Eye (tissue), 1 donor: Measurements from ENCODE around the gene MAMDC4.
"Not testable (repeated sequence)": the region's sequence is repeated elsewhere in the genome, so short reads cannot be mapped to it uniquely, and the experiment has no call there.

Source experiments
- DNase-seq: peaks from one replicate; pipeline ENCODE4 v3.0.0-alpha.2; 2015

The MAMDC4 gene

DNA sequence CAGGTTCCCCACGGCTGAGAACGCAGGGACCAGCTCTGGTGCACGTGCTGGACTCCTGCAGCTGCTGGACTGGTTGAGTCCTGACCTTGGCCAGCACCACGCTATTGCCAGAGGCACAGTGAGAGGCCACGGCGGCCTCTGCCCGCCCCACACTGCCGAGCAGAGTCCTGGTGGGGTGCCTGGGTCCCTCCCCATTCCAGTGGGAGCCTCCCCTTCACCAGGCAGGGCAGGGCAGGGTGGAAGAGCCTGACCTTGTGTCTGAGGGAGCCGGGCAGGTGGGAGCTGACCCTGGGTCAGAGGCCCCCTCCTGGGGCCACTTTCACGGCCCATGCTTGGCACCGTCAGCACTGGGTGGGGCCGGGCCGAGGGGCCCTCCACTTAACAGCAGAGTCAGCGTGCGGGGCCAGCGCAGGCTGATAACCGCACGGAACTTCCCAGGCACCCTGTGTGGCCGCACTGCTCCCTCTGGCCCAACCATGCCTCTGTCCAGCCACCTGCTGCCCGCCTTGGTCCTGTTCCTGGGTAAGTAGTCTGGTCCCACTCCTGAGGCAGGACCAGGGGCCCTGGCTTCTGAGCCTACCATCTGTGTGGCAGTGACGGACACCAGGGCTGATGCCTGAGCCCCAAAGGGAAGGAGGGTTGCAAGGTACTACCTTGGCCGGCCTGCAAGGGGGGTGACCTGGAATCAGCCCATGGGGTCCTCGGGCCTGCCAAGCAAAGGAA, at the start of gene MAMDC4:
Gene MAMDC4, plus strand, starts transcription at position 406 of the 723 bp plus-strand sequence. Its CDS starts 71 bp downstream, at position 477.
- DNase-seq: no peak

DNA sequence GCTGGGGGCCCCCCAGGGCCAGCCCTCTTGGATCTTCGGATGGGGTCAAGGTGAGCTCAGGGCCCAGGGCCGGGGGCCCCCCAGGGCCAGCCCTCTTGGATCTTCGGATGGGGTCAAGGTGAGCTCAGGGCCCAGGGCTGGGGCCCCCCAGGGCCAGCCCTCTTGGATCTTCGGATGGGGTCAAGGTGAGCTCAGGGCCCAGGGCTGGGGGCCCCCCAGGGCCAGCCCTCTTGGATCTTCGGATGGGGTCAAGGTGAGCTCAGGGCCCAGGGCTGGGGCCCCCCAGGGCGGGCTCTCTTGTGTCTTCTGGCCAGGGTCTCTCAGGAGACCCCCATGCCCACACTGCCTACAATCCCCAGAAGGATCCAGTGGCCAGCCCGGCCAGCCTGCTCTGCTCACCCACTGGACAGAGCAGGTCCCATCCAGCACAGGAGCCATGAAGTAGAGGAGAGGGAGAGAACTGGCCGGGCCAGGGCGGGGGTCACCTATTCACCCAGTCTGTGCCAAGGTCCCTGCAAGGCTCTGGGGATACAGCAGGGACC, 49.1 kb upstream of the MAMDC4 start:
- DNase-seq: not testable (repeated sequence)

DNA sequence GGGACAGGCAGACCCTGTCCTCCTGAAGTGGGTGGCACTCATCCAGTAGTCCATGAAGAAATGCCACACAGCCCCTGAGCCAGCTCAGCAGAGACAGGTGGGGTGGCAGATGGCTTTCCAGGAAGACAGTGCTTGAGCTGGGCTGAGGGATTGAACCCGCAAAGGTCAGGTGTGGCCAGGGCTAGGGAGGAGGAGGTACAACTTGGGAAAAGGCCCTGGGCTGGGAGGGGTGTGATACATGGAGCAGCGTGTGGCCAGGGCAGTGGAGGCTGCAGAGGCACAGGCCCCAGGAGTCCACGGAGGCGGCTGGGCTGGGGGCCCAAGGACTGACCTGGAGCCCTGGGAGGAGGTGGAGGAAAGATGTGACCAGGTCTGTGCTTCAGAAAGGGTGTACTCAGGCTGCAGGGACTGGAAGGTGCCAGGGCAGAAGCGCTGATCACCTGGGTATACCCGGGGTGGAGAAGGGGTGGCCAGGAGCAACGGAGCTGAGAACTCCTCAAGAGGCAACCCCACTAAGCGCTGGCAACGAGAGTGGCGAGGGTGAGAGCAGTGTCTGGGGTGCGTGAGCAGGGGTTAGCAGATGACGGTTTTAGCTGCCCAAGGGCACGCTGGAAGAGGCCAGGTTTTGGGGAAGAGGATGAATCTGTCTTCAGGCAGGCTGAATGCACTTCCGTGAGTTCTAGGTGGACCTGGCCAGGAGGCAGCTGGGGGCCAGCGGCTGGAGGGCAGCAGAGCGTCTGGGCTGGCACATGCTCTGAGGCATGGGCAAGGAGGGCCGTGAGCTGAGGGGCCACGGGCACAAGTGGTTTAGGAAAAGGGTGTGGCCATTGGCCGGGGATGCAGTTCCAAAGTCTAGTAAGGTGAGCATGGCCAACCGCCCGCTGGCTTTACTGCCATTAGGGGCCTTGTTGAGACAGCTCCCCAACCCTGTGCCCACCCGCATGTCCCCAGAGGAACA, 48.3 kb upstream of the MAMDC4 start:
- no peak for DNase-seq

DNA sequence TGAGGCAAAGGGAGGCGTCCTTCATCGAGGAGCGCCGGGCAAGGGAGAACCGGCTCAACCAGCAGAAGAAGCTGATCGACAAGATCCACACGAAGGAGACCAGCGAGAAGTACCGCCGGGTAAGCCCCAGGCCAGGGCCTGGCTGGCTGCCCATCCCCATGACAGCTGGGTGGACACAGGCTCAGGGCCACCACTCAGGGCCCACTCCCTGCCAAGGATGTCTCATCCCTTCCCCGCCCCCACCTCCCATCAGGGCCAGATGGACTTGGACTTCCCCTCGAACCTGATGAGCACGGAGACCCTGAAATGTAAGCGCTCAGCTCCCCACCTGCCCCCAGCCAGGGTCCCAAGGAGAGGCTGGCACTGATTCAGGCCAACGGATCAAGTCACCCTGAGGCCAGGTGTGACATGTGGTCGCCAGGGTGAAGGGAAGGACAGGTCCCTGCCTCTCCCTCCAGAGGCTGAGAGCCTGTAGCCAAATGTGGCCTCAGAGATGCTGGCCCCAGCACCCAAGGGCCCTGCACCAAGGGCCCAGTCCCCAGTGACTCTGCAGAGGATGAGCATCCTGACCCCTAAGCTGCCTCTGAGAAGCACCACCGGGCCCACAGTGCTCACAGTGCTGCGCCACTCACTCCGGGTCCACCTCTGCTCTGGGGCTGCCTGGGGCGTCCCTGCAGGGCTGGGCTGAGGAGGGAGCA, 47.5 kb upstream of the MAMDC4 start:
- no peak for DNase-seq

DNA sequence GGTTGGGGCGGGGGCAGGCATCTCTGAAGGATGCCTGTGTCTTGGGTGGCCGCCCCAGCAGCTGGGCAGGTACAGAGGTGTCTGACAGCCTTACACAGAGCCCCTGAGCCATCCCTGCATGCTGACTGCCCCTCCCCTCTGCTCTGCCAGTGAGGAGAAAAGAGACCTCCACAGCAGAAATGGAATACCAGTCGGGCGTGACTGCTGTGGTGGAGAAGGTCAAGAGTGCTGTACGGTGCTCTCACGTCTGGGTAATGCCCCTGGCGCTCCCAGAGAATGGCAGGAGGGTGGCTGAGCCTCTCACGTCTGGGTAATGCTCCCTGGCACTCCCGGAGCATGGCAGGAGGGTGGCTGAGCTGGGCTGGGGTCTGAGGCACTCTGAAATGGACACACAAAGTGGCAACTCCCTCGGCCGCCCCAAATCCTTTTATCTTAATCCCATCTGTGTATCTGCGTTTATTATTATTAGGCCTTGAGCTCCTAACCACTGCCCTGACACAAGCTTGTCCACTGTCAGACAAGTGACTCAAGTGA, 46.9 kb upstream of the MAMDC4 start:
- no peak for DNase-seq

DNA sequence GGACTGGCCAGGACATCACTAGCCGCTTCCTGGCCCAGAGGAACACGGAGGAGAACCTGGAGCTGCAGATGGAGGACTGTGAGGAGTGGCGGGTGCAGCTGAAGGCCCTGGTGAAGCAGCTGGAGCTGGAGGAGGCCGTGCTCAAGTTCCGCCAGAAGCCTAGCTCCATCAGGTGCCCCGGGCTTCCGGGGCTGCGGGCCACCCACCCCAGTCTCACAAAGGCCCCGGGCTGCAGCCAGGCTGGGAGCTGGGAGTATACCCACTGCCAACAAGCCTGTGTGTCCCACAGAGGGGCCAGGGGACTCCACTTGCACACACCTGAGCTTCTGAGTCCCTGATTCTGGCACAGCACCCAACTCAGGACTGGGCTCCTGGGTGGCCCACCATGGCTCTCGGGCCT, 46.1 kb upstream of the MAMDC4 start:
- DNase-seq: no peak

DNA sequence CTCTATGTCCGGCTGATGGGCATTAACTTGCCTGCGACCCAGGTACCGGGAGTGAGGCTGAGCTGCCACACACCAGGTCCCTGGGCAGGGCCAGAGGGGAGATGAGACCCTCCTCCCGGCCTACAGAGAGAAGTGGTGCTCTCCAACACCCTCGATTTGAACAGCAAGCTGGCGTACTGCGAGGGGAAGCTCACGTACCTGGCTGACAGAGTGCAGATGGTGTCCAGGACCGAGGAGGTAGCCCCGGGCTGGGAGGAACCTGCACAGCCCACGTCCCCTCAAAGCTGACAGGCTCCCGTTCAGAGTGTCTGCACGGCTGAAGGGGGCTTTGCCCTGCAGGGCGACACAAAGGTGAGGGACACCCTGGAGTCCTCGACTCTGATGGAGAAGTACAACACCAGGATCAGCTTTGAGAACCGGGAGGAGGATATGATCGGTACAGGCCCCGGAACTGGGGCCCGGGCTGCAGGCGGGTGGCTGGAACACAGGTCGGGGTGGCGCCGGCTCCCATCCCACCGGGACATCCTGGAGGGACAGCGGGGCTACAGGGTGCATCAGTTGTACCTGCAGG, 45.4 kb upstream of the MAMDC4 start:
- DNase-seq: no peak

DNA sequence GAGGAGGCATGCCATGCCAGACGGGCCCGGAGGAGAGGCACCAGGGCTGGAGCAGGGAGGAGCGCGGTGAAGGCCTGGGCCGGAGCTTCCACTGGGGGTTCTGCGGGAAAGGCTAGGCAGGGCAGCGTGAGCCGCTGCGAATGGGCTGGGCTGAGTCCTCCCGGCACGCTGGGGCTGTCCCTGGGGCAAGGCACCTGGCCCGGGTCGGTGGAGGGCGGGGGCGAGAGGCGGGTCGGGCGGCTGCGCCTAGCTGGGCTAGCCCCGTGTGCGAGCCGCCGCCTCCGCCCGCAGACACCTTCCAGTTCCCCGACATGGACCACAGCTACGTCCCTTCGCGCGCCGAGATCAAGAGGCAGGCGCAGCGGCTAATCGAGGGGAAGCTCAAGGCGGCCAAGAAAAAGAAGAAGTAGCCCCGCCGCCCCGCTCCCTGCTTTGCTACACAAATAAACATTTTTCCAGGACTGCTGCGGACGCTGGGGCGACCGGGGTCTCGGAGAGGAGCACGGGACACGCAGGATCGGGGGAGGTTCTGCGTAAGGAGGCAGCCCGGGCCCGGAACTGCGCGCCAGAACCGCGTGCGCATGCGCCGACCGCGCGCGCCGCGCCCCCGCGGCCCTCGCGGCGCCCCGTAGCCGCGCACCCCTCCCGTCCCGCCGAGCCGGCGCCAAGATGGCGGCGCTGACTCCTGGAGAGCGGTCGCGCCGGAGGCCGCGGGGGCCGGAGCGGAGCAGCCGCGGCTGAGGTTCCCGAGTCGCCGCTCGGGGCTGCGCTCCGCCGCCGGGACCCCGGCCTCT, 44.7 kb upstream of the MAMDC4 start, which contains the start of gene RABL6:
Gene RABL6, plus strand, starts transcription at position 668 of the 794 bp plus-strand sequence. CDS start 249 bp downstream, outside the sequence.
- DNase-seq: peak; percentile 91

DNA sequence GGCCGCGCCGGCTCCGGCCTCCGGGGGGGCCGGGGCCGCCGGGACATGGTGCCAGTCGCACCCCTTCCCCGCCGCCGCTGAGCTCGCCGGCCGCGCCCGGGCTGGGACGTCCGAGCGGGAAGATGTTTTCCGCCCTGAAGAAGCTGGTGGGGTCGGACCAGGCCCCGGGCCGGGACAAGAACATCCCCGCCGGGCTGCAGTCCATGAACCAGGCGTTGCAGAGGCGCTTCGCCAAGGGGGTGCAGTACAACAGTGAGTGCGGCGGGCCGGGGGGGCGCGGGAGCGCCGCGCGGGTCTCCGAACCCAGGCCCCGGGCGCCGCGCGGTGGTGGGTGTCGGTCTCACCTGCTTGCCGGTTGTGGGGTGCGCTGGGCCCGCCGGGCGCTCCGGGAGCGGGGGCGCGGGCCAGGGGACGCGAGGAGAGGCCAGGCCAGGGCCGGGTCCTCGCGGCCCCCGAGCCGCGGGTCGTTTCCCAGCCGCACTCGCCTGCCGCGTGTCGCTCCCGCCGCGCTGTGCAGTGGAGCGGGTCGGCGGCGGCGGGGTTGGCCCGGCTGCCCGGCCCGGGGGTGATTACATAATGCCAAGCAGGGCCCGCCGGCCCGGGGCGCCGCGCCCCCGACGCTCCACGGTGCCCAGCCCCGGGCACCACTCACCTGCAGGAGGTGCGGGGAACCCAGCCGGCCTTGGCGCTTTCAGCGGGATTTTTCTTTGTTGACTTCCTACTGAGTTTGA, 43.9 kb upstream of the MAMDC4 start:
- peak; percentile 62 for DNase-seq

DNA sequence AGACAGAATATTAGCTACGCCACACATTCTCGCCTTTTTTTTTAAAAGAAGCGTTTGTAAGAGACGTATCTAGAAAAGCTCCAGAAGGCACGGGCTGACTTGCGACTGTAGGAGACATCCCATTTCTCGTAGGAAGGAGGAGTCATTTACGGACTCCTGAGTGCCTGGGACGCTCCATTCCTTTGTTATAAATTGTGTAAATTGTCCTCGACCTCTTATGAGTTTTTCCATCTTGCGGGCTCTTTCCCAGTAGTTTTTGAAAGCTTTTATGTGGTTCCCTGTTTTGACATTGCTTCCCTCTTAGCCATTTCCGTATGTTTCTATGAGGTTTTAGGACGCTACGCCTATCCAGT, 43.4 kb upstream of the MAMDC4 start:
- peak; percentile 42 for DNase-seq

DNA sequence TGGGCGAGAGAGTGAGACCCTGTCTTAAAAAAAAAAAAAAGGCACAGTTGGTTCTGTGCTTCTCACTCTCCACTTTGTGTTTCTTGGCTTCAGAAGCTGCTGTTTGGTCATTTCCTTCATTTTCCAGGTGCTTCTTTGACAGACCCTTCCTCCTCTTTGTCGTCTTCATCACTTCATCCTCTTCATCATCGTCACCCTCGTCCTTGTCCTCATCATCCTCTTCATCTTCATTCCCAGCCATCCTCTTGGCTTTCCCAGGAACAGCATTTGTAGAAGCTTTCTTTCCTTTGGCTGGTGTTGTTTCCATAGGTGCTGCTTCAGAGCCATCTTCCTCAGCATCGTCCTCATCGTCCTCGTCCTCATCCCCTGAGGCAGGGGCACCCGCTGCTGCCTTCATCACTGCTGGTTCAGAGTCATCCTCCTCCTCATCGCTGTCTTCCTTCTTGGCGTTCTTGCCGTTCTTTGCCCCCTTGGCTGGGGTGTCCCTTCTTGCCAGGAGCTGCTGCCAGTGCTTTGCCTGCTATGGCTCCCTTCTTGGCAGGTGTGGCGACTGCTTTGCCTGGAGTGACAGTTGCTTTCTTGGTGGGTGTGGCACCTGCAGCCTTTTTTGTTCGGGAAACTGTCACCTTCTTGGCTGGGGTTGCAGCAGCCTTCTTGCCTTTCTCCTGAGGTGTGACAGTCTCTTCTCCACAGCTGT, 37.3 kb upstream of the MAMDC4 start:
- DNase-seq: no peak

DNA sequence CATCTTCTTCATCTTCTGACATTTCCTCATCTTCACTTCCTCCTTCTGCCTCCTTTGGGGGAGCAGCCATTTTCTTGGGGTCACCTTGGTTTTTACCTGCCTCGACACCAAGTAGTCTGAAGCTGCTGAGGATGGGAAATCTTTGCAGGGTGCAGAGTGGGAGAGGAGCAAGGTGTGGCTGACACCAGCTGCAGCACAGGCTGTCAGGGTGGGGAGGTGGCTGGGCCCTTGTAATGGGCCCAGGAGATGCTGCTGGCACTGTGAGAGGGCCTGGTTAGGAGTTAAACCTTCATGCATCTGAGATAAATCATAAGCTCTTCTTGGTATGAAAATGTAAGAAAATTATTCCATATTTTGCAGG, 36.7 kb upstream of the MAMDC4 start:
- no peak for DNase-seq

DNA sequence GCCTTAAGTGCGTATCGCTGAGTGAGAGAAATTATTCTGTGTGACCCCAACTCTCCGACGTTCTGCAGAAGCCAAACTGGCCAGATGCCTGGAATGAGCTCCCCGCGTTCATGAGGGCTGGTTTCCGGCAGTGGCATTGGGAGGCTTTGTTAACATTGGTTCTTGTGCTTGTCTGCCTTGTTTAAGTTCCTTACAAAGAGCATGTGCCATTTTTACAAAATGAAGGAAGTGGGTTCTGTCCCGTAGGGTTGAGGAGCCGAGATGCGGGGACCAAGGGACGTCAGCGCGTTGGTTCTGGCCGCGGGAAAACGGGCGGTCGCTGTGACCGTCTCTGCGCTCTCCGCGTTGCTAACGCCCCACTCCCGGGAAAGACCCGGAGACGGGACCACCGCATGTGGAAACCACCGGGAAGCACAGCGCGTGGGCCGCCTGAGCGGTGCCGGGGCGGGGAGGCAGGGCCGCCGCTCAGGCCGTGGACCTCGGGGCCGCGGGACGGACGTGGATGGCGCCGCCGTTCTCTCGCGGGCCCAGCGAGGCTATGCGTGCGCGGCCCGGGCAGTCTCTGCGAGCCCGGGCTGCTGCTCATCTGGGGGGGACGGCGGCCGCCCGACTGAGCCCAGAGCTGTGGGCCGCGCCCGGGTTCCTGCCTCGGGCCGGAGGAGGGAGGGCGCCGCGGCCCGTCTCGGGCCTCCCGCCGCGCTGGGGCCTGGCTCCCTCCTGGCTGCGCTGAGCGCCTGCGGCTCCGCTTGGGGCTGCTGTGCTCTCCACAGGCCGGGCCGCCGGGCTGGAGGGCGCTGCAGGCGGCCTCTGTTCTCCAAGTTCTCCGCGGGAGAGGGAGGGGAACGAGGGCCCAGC, 30.9 kb upstream of the MAMDC4 start:
- peak; percentile 56 for DNase-seq

DNA sequence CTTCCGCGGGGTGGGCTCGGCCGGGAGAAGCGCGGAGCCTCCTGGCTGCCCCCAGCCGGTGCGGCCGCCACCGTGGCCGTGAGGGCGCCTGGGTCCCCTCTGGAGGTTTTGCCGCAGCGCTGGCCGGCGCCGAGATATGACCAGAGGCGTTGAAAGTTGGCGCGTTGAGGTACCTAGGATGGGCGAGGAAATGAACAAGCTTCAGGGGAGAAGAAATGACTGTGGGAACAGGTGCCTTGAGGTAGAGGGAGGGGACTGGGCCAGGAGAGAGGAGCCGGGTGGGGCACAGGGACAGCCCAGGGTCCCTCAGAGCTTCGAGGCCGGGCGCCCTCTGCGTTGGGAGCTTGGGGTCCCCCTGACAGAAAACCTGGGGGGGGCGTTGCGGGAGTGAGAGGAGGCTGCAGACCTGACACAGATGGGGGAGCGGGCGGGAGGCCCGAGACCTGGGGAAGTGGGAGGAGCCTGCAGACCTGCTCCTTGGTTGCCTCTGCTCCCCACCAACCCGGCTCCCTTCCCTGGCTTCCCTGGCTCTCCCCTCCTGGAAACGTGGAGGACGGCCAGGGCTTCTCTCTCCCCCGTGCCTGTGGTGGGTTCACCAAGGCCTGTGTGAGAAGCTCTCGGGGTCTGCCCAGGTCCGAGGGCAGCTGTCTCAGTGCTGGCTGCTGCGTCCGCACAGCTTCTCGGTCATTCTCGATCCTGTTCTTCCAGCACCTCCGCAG, 30.2 kb upstream of the MAMDC4 start:
- DNase-seq: no peak

DNA sequence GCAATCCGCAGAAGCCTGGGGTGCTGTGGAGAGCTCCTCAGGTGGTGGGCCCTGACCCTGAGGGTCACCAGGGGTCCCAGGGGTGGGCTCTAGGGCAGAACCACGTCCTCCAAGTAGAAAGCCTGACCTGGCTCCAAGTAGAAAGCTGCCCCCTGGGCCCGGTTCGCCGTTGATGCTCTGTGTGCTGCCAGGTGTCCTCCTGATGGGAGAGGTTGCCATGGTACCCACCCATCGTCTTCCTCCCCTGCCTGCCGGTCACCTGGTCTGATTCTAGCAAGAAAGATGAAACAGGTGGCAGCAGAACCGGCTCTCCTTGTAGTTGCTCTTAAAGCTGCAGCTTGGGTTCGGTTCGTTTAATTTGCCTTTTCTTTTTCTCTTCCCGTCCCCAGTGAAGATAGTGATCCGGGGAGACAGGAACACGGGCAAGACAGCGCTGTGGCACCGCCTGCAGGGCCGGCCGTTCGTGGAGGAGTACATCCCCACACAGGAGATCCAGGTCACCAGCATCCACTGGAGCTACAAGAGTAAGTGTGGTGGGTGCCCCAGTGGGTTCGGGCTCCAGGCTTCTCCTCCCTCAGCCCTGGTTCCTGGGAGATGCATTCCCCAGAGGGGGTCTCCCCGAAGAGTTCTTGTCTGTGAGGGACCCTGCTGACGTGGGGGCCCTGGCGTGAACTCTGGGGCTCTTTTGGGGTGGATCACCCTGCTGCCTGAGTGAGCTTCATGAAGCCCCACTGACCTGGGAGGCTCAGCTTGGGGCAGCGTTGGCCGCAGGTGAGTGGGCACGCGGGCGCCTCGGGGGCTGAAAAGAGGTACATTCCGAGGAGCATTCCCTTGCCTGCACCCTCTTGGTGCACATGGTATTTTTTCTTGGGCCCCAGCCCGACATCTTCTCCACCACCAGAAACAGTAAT, 28.8 kb upstream of the MAMDC4 start:
- DNase-seq: no peak

DNA sequence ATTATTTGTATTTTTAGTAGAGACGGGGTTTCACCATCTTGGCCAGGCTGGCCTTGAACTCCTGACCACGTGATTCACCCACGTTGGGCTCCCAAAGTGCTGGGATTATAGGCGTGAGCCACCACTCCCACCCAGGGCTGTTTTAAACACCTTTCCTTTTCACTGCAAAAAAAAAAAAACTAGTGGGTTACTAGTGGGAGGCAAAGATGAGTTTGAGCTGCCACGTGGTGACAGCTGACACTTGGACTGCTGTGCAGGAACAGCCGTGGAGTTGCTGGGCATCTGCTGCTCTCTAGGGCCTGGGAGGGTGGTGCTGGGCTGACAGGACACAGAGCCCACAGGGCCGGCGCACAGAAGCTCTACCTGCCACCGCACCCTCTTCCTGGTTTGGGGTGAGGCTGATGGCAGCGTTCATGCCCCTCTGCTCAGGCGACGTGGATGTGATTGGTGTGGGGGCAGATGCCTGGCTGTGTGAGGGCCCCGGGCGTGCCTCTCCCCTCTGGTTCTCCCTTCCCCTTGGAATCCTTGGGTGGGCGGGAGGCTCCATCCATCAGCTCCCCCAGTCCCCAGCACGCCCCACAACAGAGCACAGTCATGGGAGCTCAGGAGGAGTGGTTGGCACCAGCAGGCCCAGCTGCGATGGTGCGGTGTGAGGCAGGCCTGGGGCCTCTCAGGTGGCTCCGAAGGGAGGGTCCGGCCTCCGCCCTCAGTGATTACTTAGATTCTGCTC, 27.5 kb upstream of the MAMDC4 start:
- DNase-seq: no peak
